Measurements from ENCODE around the gene PTPN2.

- TF ChIP-seq CTCF (IDR thresholded peaks at IDR 0.05; ENCODE audit: insufficient read depth, low read depth, low read length) (no peak), EZH2 (IDR thresholded peaks at IDR 0.05; ENCODE audit: insufficient read depth, low read length) (no peak)
Measured at GRCh38 chr18:12772111-12772510, 111.9 kb downstream of the PTPN2 start.

Measured in astrocyte (in vitro differentiated cells and primary cell).